Dendritic cell treated with granulocyte-macrophage colony-stimulating factor and Interleukin-4, amounts not matched to agents 40 ng/mL and 50 ng/mL, for 4 days (primary cell): ENCODE results near the gene MAP2K6.

ENCODE experiments used
- H3K27ac Mint-ChIP-seq: one replicate; pipeline ENCODE4 v1.8.0; 2022; ENCODE audit warnings: mild to moderate bottlenecking, mixed read lengths
- H3K27me3 Mint-ChIP-seq: one replicate; pipeline ENCODE4 v1.8.0; 2022; ENCODE audit warnings: mild to moderate bottlenecking, mixed read lengths
- H3K36me3 Mint-ChIP-seq: one replicate; pipeline ENCODE4 v1.8.0; 2022; ENCODE audit warnings: low read depth, mixed read lengths
- H3K4me1 Mint-ChIP-seq: one replicate; pipeline ENCODE4 v1.8.0; 2022; ENCODE audit warnings: low read depth, mixed read lengths
- H3K4me3 Mint-ChIP-seq: one replicate; pipeline ENCODE4 v1.8.0; 2022; ENCODE audit warnings: mild to moderate bottlenecking, moderate library complexity, mixed read lengths
- H3K9me3 Mint-ChIP-seq: one replicate; pipeline ENCODE4 v1.8.0; 2022; ENCODE audit warnings: mixed read lengths
- intact Hi-C: fragments of 100-400 bp; cut with micrococcal nuclease; formaldehyde crosslinking; loops from one replicate; pipeline ENCODE4 v1.15.0; 2022

MAP2K6 gene

DNA sequence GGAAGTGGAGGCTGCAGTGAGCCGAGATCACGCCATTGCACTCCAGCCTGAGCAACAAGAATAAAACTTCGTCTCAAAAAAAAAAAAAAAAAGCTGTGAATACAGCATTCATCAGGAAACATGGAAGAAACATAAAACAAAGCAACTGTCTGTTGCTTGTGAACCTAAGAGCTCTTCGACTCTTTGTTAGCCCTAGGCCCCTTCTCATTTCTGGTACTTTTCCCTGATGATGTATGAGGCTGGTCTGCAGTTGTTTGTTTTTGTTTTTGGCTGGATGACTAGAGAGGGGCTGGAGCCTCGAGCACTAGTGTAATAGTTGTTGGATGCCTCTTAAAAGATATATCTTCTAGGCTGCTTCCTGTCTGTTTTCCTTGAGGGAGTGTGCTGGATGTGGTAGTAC, 113.5 kb downstream of the MAP2K6 start:
- H3K27ac Mint-ChIP-seq: no peak overlapping the region
- H3K4me1 Mint-ChIP-seq: no peaks in the 10 kb centered on the region
- H3K4me3 Mint-ChIP-seq: no peak overlapping the region
- peaks cover 8% of the 10 kb centered on the region for H3K9me3 Mint-ChIP-seq
- intact Hi-C loops: loop anchor here (10.0 kb wide), 1 partner anchor 193 kb away; no protein-coding TSS in a partner anchor
- peaks cover 92% of the 10 kb centered on the region for H3K36me3 Mint-ChIP-seq
- H3K27me3 Mint-ChIP-seq: no peaks in the 10 kb centered on the region

- Mint-ChIP-seq H3K27ac (no peak overlapping the region), H3K36me3 (peaks cover 96% of the 10 kb centered on the region), H3K4me1 (peaks cover 7% of the 10 kb centered on the region), H3K9me3 (no peaks in the 10 kb centered on the region), H3K4me3 (no peak overlapping the region), H3K27me3 (no peaks in the 10 kb centered on the region)
- intact Hi-C loops: no loop called here
These were observed 119.2 kb downstream of the MAP2K6 start for GRCh38 chr17:69533481-69534234.

DNA sequence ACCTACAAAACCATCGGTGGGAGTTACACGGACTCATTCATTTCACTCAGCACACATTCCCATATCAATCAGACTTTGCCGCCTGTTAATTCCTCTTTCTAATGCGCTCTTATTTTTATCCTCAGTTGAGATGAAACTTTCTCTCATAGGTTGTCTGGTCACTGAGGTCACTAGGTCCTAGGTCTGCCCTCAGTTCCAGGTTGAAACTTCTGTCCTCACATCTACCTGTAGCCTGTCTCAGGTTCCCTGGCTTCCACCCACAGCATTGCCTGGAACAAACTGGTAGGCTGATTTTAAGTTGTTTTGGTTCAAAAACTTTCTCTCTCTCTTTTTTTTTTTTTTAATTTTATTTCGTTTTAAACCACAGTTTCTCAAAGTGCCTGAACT, 119.7 kb downstream of the MAP2K6 start:
- Mint-ChIP-seq H3K4me1 (peaks cover 7% of the 10 kb centered on the region), H3K36me3 (peaks cover 98% of the 10 kb centered on the region), H3K27ac (no peak overlapping the region), H3K4me3 (no peak overlapping the region), H3K27me3 (no peaks in the 10 kb centered on the region), H3K9me3 (no peaks in the 10 kb centered on the region)
- intact Hi-C loops: no loop called here

- Mint-ChIP-seq H3K9me3 (no peaks in the 10 kb centered on the region), H3K4me1 (peaks cover 7% of the 10 kb centered on the region), H3K27me3 (no peaks in the 10 kb centered on the region), H3K27ac (no peak overlapping the region), H3K36me3 (peaks cover 99% of the 10 kb centered on the region), H3K4me3 (no peak overlapping the region)
- intact Hi-C loops: no loop called here
These were observed 120.6 kb downstream of the MAP2K6 start for GRCh38 chr17:69535016-69535570.

DNA sequence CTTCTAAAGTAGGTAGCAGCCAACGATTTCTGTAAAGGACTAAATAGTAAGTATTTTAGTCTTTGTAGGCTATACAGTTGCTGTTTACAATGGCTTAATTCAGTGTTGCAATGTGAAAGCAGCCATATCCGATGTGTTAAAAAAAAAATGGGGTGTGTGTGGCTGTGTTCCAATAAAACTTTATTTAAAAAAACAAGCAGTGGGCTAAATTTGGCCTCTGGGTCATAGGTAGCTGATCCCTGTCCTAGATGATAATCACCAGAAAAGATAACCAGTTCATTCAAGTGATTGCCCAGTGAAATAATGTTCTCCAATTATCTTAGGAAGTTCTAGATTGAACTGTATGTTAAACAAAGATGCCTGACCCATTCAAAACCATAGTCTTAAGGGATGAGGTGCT, 124.3 kb downstream of the MAP2K6 start:
- no peak overlapping the region for H3K4me3 Mint-ChIP-seq
- H3K27ac Mint-ChIP-seq: no peak overlapping the region
- no peaks in the 10 kb centered on the region for H3K27me3 Mint-ChIP-seq
- peaks cover 18% of the 10 kb centered on the region for H3K4me1 Mint-ChIP-seq
- H3K36me3 Mint-ChIP-seq: peaks cover 96% of the 10 kb centered on the region
- intact Hi-C loops: no loop called here
- H3K9me3 Mint-ChIP-seq: no peaks in the 10 kb centered on the region

- H3K4me1 Mint-ChIP-seq: peaks cover 18% of the 10 kb centered on the region
- intact Hi-C loops: no loop called here
These were observed 124.8 kb downstream of the MAP2K6 start for GRCh38 chr17:69539274-69539673.

GRCh38 chr17:69539781-69540319, 125.4 kb downstream of the MAP2K6 start:
- intact Hi-C loops: no loop called here
- Mint-ChIP-seq H3K9me3 (no peaks in the 10 kb centered on the region), H3K4me1 (peaks cover 18% of the 10 kb centered on the region), H3K4me3 (no peak overlapping the region), H3K27me3 (no peaks in the 10 kb centered on the region), H3K36me3 (peaks cover 93% of the 10 kb centered on the region), H3K27ac (no peak overlapping the region)

More at GRCh38 chr17:69539274-69539673, 124.8 kb downstream of the MAP2K6 start:
- no peaks in the 10 kb centered on the region for H3K9me3 Mint-ChIP-seq
- peaks cover 96% of the 10 kb centered on the region for H3K36me3 Mint-ChIP-seq
- H3K27ac Mint-ChIP-seq: no peak overlapping the region
- no peaks in the 10 kb centered on the region for H3K27me3 Mint-ChIP-seq
- no peak overlapping the region for H3K4me3 Mint-ChIP-seq

DNA sequence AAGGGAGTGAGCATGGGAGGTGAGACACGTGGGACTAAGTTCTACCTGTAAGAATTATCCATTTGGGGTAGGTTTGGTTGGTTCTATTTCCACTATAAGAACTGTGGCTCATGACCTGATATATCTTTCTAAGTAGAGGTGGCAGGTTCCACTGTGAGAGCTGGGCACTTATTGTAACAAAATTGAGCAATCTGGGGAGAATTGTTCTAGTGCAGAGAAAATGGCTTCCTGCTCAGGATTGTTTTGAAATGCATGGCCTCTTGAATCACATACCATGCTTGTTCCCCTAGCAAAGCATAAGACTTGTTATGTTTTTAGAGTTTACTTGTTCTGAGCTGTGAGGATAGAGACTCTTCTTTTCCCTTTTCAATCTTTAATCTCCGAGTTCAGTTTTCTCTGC, 125.9 kb downstream of the MAP2K6 start:
- no peaks in the 10 kb centered on the region for H3K9me3 Mint-ChIP-seq

DNA sequence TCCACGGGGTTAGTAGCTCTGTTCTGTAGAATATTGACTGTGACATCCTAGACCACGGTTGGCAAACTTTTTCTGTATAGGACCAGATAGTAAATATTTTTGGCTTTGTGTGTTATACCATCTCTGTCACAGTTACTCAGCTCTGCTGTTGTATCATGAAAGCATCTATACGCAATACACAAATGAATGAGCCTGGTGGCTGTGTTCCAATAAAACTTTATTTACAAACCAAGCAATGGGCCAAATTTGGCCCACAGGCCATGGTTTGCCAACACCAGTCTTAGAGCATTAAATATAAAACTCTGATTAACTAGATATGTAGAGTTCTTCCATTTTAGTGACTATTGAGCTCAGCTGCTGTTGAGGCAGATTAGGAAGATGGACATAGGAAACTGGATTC, 132.7 kb downstream of the MAP2K6 start:
- H3K4me1 Mint-ChIP-seq: peaks cover 11% of the 10 kb centered on the region
- H3K9me3 Mint-ChIP-seq: no peaks in the 10 kb centered on the region
- no peak overlapping the region for H3K4me3 Mint-ChIP-seq
- H3K27me3 Mint-ChIP-seq: no peaks in the 10 kb centered on the region
- H3K27ac Mint-ChIP-seq: no peak overlapping the region
- peaks cover 49% of the 10 kb centered on the region for H3K36me3 Mint-ChIP-seq
- intact Hi-C loops: no loop called here

More for the DNA sequence above, 125.9 kb downstream of the MAP2K6 start:
- Mint-ChIP-seq H3K27ac (no peak overlapping the region), H3K36me3 (peaks cover 91% of the 10 kb centered on the region), H3K27me3 (no peaks in the 10 kb centered on the region), H3K4me1 (peaks cover 18% of the 10 kb centered on the region), H3K4me3 (no peak overlapping the region)
- intact Hi-C loops: no loop called here

GRCh38 chr17:69547947-69548346, 133.4 kb downstream of the MAP2K6 start:
- Mint-ChIP-seq H3K9me3 (no peaks in the 10 kb centered on the region), H3K27me3 (no peaks in the 10 kb centered on the region), H3K36me3 (peaks cover 42% of the 10 kb centered on the region), H3K27ac (no peak overlapping the region), H3K4me3 (no peak overlapping the region), H3K4me1 (peaks cover 5% of the 10 kb centered on the region)
- intact Hi-C loops: no loop called here

DNA sequence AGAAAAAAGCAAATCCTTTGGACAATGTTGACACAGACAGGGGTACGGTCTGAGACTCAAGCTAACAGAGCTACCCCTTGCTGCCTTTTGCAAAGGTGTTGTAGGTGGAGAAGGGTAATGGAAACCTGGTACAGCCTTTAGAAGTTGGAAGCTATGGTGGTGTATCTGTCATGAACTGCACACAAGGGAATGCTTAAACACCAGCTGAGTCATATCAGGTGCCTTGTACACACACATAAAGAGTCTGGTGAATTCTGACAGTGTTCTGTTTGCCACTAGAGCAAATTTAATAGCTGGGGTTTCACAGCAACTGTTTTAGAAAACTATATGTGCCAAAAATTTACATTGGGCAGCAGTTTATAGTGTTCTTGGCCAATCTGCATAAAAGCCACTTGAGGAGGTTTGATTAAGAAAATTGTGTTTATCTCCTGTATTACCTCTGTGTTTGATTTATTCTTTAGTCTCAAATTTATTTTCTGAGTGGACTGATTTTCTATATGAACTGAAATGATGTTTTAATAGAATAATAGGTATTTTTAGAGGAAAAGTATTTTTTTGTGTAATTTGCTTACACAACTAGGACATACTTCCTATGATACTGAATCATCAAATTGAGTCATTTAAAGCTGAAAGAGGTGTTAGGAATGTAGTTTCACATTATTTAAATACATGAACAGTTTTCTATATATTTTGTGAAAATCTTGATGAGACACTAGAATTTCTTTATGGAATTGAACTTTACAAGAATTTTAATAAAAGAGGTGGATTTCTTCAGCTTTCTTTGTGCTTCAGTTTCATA, 136.9 kb downstream of the MAP2K6 start:
- H3K27me3 Mint-ChIP-seq: no peaks in the 10 kb centered on the region
- peaks cover 33% of the 10 kb centered on the region for H3K36me3 Mint-ChIP-seq
- no peak overlapping the region for H3K4me3 Mint-ChIP-seq
- no peaks in the 10 kb centered on the region for H3K9me3 Mint-ChIP-seq
- H3K4me1 Mint-ChIP-seq: no peaks in the 10 kb centered on the region
- no peak overlapping the region for H3K27ac Mint-ChIP-seq
- intact Hi-C loops: no loop called here

GRCh38 chr17:69552986-69553667, 138.6 kb downstream of the MAP2K6 start:
- H3K9me3 Mint-ChIP-seq: no peaks in the 10 kb centered on the region
- H3K4me1 Mint-ChIP-seq: no peaks in the 10 kb centered on the region
- no peak overlapping the region for H3K4me3 Mint-ChIP-seq
- H3K27me3 Mint-ChIP-seq: no peaks in the 10 kb centered on the region
- peaks cover 18% of the 10 kb centered on the region for H3K36me3 Mint-ChIP-seq
- H3K27ac Mint-ChIP-seq: no peak overlapping the region
- intact Hi-C loops: no loop called here

DNA sequence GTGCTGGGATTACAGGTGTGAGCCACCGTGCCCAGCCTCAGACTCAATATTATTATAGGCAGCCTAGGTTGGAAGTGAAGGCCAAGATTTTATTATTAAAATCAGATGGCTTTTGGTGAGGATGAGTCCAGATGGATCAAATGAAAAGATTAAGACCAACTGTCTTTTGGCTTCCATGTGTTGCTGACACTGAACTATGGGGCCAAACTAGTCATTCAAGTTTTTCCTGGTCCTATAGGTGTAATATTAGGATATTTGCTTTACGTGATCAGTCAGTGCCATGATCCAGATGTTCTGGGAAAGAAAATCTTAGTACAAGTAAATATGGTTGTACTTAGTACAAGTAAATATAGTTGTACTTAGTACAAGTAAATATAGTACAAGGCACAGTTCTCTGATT, 140.6 kb downstream of the MAP2K6 start:
- intact Hi-C loops: no loop called here
- no peak overlapping the region for H3K27ac Mint-ChIP-seq
- no peak overlapping the region for H3K4me3 Mint-ChIP-seq
- no peaks in the 10 kb centered on the region for H3K4me1 Mint-ChIP-seq
- H3K27me3 Mint-ChIP-seq: no peaks in the 10 kb centered on the region
- peaks cover 11% of the 10 kb centered on the region for H3K36me3 Mint-ChIP-seq
- no peaks in the 10 kb centered on the region for H3K9me3 Mint-ChIP-seq
